Activated naive CD8-positive, alpha-beta T cell (primary cell): ENCODE measurements around the gene PDE3B.
"Not testable (repeated sequence)": the region's sequence is repeated elsewhere in the genome, so short reads cannot be mapped to it uniquely, and the experiment has no call there.

Experiments
- H3K27ac Mint-ChIP-seq: one replicate; pipeline ENCODE4 v1.8.0; 2021; ENCODE audit warnings: mixed read lengths
- H3K27me3 Mint-ChIP-seq: one replicate; pipeline ENCODE4 v1.8.0; 2021; ENCODE audit warnings: mixed read lengths
- H3K36me3 Mint-ChIP-seq: one replicate; pipeline ENCODE4 v1.8.0; 2021; ENCODE audit warnings: mixed read lengths
- H3K4me1 Mint-ChIP-seq: one replicate; pipeline ENCODE4 v1.8.0; 2021; ENCODE audit warnings: low read depth, mixed read lengths
- H3K4me3 Mint-ChIP-seq: one replicate; pipeline ENCODE4 v1.8.0; 2021; ENCODE audit warnings: mild to moderate bottlenecking, mixed read lengths
- H3K9me3 Mint-ChIP-seq: one replicate; pipeline ENCODE4 v1.8.0; 2021; ENCODE audit warnings: low read depth, mixed read lengths

Gene PDE3B

DNA sequence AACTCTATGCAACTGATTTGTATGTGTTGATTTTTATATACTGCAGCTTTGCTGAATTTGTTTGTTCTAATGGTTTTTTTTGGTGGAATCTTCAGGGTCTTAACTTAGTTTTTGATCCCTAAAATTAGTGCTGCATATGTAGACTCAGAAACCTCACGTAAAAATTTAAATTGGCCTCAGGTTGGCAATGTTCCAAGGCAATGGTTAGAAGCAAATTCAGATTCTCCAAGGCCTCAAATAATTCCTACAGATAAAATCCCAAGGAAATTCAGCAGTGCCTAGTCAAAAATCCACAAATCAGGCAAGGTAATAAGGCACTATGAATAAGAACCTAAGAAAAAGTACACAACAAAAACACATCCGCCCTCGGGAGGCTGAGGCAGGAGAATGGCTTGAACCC lies 9.5 kb downstream of the PDE3B start:
- Mint-ChIP-seq H3K4me3 (peak overlapping the region; percentile 8), H3K27me3 (no peaks in the 10 kb centered on the region), H3K36me3 (peaks cover 34% of the 10 kb centered on the region), H3K27ac (no peak overlapping the region), H3K9me3 (peaks cover 4% of the 10 kb centered on the region), H3K4me1 (peaks cover 94% of the 10 kb centered on the region)

DNA sequence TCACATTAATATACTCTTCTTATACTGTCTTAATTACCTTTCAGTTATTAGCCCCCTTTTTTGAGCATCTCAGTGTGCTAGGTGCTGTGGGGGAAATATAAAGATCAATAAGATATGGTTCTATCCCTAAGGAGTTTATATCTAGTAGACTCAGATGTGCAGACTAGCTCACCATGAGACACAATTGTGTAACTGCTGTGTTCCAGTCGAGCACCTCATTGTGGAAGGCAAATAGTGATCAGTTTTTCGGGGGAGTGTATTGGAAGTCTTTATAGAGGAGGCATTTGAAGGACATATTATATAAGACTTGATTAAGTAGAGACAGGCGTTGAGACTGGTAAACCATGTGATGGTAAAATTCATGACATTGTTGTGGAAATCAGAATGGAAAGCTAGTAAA lies 11.8 kb downstream of the PDE3B start:
- peak overlapping the region; percentile 64 for H3K27ac Mint-ChIP-seq
- H3K9me3 Mint-ChIP-seq = peaks cover 4% of the 10 kb centered on the region
- peaks cover 86% of the 10 kb centered on the region for H3K4me1 Mint-ChIP-seq
- peak overlapping the region; percentile 46 for H3K4me3 Mint-ChIP-seq
- peaks cover 38% of the 10 kb centered on the region for H3K36me3 Mint-ChIP-seq
- H3K27me3 Mint-ChIP-seq = no peaks in the 10 kb centered on the region

- peaks cover 74% of the 10 kb centered on the region for H3K4me1 Mint-ChIP-seq
- peak overlapping the region; percentile 72 for H3K27ac Mint-ChIP-seq
These were observed 13.2 kb downstream of the PDE3B start for GRCh38 chr11:14656536-14657457.

DNA sequence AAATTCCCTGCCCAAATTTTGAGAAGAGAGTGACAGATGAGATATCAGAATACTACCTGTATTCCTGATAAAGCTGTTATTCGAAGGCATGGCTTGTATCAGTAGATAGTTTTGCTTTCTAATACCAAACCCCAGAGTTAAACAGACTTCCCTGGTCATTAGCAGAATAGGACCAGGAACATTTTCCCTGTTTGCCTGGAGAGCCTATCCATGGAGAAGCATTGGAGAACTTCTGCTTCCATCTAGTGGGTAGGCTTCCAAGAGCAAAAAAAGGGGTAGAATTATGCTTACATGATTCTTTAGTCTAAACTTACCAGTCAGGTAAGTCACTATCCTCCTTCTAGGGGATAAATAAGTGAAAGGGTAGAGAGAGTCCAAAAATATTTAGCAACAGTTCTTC lies 14.2 kb downstream of the PDE3B start:
- no peak overlapping the region for H3K4me3 Mint-ChIP-seq
- H3K36me3 Mint-ChIP-seq = peaks cover 39% of the 10 kb centered on the region
- no peak overlapping the region for H3K27ac Mint-ChIP-seq
- peaks cover 4% of the 10 kb centered on the region for H3K9me3 Mint-ChIP-seq
- H3K4me1 Mint-ChIP-seq = peaks cover 63% of the 10 kb centered on the region
- no peaks in the 10 kb centered on the region for H3K27me3 Mint-ChIP-seq

More at GRCh38 chr11:14656536-14657457, 13.2 kb downstream of the PDE3B start:
- Mint-ChIP-seq H3K9me3 (peaks cover 4% of the 10 kb centered on the region), H3K36me3 (peaks cover 39% of the 10 kb centered on the region), H3K27me3 (no peaks in the 10 kb centered on the region), H3K4me3 (no peak overlapping the region)

- H3K27ac Mint-ChIP-seq, H3K4me3 Mint-ChIP-seq, H3K27me3 Mint-ChIP-seq, H3K9me3 Mint-ChIP-seq: not testable (repeated sequence)
- peaks cover 23% of the 10 kb centered on the region for H3K4me1 Mint-ChIP-seq
- H3K36me3 Mint-ChIP-seq = peaks cover 29% of the 10 kb centered on the region
These were observed 21.3 kb downstream of the PDE3B start for GRCh38 chr11:14664926-14665325.

DNA sequence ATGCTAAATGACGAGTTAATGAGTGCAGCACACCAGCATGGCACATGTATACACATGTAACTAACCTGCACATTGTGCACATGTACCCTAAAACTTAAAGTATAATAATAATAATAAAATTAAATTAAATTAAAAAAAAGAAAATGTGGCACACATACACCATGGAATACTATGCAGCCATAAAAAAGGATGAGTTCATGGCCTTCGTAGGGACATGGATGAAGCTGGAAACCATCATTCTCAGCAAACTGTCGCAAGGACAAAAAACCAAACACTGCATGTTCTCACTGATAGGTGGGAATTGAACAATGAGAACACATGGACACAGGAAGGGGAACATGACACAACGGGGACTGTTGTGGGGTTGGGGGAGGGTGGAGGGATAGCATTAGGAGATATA lies 23.7 kb downstream of the PDE3B start:
- H3K27ac Mint-ChIP-seq, H3K4me3 Mint-ChIP-seq, H3K27me3 Mint-ChIP-seq, H3K9me3 Mint-ChIP-seq: not testable (repeated sequence)
- H3K4me1 Mint-ChIP-seq = peaks cover 38% of the 10 kb centered on the region
- H3K36me3 Mint-ChIP-seq = peaks cover 25% of the 10 kb centered on the region

- Mint-ChIP-seq H3K4me1 (peaks cover 53% of the 10 kb centered on the region), H3K9me3 (peaks cover 3% of the 10 kb centered on the region), H3K27ac (peak overlapping the region; percentile 83), H3K27me3 (no peaks in the 10 kb centered on the region), H3K4me3 (no peak overlapping the region), H3K36me3 (peaks cover 32% of the 10 kb centered on the region)
These were observed 25.2 kb downstream of the PDE3B start for GRCh38 chr11:14668731-14669301.

GRCh38 chr11:14669499-14669898 lies 25.9 kb downstream of the PDE3B start:
- H3K27ac Mint-ChIP-seq = peak overlapping the region; percentile 46
- peaks cover 3% of the 10 kb centered on the region for H3K9me3 Mint-ChIP-seq
- H3K36me3 Mint-ChIP-seq = peaks cover 31% of the 10 kb centered on the region
- H3K27me3 Mint-ChIP-seq = no peaks in the 10 kb centered on the region
- H3K4me1 Mint-ChIP-seq = peaks cover 58% of the 10 kb centered on the region
- H3K4me3 Mint-ChIP-seq = no peak overlapping the region

- Mint-ChIP-seq H3K9me3 (peaks cover 3% of the 10 kb centered on the region), H3K4me3 (no peak overlapping the region), H3K27ac (peak overlapping the region; percentile 54), H3K27me3 (no peaks in the 10 kb centered on the region), H3K4me1 (peaks cover 60% of the 10 kb centered on the region), H3K36me3 (peaks cover 32% of the 10 kb centered on the region)
These were observed 26.4 kb downstream of the PDE3B start for GRCh38 chr11:14669958-14670357.

GRCh38 chr11:14672635-14673034 lies 29.0 kb downstream of the PDE3B start:
- H3K9me3 Mint-ChIP-seq = peaks cover 3% of the 10 kb centered on the region
- H3K27ac Mint-ChIP-seq = peak overlapping the region; percentile 94
- no peaks in the 10 kb centered on the region for H3K27me3 Mint-ChIP-seq
- peaks cover 38% of the 10 kb centered on the region for H3K36me3 Mint-ChIP-seq
- H3K4me1 Mint-ChIP-seq = peaks cover 75% of the 10 kb centered on the region
- no peak overlapping the region for H3K4me3 Mint-ChIP-seq

- Mint-ChIP-seq H3K4me1 (peaks cover 74% of the 10 kb centered on the region), H3K36me3 (peaks cover 40% of the 10 kb centered on the region), H3K4me3 (no peak overlapping the region), H3K9me3 (peaks cover 3% of the 10 kb centered on the region), H3K27ac (peak overlapping the region; percentile 94), H3K27me3 (no peaks in the 10 kb centered on the region)
These were observed 29.8 kb downstream of the PDE3B start for GRCh38 chr11:14673421-14673820.

DNA sequence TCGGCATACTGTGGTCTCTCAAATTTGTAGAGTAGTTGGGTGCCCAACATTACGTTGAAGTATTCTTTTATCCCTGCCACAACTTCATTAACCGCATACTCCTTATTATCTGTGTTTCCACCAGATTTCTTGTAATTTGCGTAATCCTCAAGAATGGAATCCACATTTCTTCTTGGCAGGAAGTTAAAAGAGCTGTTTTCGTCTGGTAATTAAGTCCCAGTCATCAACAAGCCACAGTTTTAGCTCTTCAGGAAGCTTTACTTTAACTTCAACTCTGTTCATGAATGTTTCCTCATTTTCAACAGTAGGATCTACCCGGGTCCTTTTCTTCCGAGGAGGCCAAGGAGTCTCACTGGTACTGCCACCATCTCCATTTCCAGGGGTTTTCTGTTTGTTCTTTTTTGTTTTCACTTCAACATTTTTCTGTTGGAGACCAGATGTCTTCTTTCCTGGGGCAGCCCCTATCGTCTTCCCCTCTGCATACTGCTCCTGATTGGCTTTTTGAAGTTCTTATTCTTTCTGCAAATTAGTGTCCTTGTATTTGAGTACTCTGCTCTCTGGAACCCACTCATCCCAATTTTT lies 30.3 kb downstream of the PDE3B start:
- Mint-ChIP-seq H3K36me3 (peaks cover 41% of the 10 kb centered on the region), H3K27ac (peak overlapping the region; percentile 94), H3K9me3 (peaks cover 3% of the 10 kb centered on the region), H3K27me3 (no peaks in the 10 kb centered on the region), H3K4me1 (peaks cover 70% of the 10 kb centered on the region), H3K4me3 (peak overlapping the region; percentile 42)

GRCh38 chr11:14676068-14676467 lies 32.5 kb downstream of the PDE3B start:
- Mint-ChIP-seq H3K4me1 (peaks cover 71% of the 10 kb centered on the region), H3K36me3 (peaks cover 51% of the 10 kb centered on the region), H3K4me3 (no peak overlapping the region), H3K9me3 (peaks cover 12% of the 10 kb centered on the region), H3K27ac (peak overlapping the region; percentile 76), H3K27me3 (no peaks in the 10 kb centered on the region)

DNA sequence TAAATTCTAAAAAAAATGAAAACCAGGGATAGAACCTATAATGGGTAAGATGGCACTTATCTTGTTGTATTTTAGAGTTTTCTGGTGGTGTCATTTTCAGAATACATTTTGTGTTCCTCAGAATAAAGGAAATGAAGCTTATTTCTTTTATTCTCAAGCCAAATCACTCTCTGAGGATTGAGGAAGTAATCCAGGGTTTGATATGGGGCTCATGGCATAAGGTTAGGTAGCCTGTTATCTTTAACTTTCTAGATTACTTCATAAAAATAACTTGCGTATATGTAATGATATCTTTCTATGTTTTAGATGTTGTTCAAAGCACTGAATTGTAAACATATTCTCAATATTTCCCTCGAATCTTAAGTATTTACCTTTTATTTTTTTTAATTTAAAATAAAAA lies 33.5 kb downstream of the PDE3B start:
- peaks cover 12% of the 10 kb centered on the region for H3K9me3 Mint-ChIP-seq
- H3K27ac Mint-ChIP-seq = no peak overlapping the region
- peaks cover 75% of the 10 kb centered on the region for H3K4me1 Mint-ChIP-seq
- H3K4me3 Mint-ChIP-seq = no peak overlapping the region
- peaks cover 57% of the 10 kb centered on the region for H3K36me3 Mint-ChIP-seq
- H3K27me3 Mint-ChIP-seq = no peaks in the 10 kb centered on the region

- Mint-ChIP-seq H3K4me1 (peaks cover 70% of the 10 kb centered on the region), H3K36me3 (peaks cover 48% of the 10 kb centered on the region)
These were observed 34.7 kb downstream of the PDE3B start for GRCh38 chr11:14678350-14678749.

More at GRCh38 chr11:14678350-14678749, 34.7 kb downstream of the PDE3B start:
- Mint-ChIP-seq H3K9me3 (peaks cover 9% of the 10 kb centered on the region), H3K27ac (peak overlapping the region; percentile 24), H3K4me3 (no peak overlapping the region), H3K27me3 (no peaks in the 10 kb centered on the region)
